ENCODE measurements around the gene TMA7.
"Not testable (repeated sequence)": the region's sequence is repeated elsewhere in the genome, so short reads cannot be mapped to it uniquely, and the experiment has no call there.

TMA7 gene

DNA sequence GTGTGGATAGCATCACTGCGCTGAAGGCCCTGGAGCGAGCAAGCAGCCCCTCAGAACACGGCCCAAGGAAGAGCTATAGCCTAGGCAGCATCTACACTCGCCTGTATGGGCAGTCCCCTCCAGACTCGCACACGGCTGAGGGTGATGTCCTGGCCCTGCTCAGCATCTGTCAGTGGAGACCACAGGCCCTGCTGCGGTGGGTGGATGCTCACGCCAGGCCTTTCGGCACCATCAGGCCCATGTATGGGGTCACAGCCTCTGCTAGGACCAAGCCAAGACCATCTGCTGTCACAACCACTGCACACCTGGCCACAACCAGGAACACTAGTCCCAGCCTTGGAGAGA lies 27.0 kb downstream of the TMA7 start:
- no peak for DNase-seq (ENCODE audit: low read depth in 2 of 2, low spot score in 1 of 2)

- DNase-seq (ENCODE audit: low read depth in 2 of 2, low spot score in 1 of 2): no peak
Measured at GRCh38 chr3:48467473-48468267, 27.6 kb downstream of the TMA7 start.

- DNase-seq (ENCODE audit: low read depth in 2 of 2, low spot score in 1 of 2): no peak
Measured at GRCh38 chr3:48468329-48468731, 28.3 kb downstream of the TMA7 start.

GRCh38 chr3:48469046-48469915 lies 29.2 kb downstream of the TMA7 start:
- DNase-seq (ENCODE audit: low read depth in 2 of 2, low spot score in 1 of 2): no peak

GRCh38 chr3:48470286-48470685 lies 30.2 kb downstream of the TMA7 start:
- no peak for DNase-seq (ENCODE audit: low read depth in 2 of 2, low spot score in 1 of 2)

DNA sequence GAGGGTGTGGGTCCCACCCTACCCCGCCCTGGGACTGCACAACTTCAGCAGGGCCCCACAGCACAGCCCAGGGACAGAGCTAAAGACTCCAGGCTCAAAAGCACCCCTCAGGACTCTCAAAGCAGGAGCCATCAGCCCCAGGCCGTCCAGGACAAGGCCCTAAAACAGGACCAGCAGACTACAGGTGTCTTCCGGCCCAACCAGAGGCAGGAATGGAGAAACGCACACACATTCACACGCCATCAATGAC lies 32.5 kb downstream of the TMA7 start:
- no peak for DNase-seq (ENCODE audit: low read depth in 2 of 2, low spot score in 1 of 2)

GRCh38 chr3:48472923-48473616 lies 33.0 kb downstream of the TMA7 start:
- peak; percentile 79 to 89 for DNase-seq (ENCODE audit: low read depth in 2 of 2, low spot score in 1 of 2)

DNA sequence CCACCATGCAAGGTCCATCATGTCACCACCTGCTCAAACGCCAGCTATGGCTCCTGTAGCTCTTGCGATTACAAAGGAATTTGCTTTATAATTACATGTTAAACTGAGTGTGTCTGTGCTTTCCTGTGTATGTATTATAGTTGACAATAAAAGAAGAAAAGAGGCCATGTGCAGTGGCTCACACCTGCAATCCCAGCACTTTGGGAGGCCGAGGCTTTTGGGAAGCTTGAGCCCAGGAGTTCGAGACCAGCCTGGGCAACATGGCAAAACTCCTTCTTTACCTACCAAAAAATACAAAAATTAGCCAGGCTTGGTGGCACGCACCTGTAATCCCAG lies 33.5 kb downstream of the TMA7 start:
- no peak for DNase-seq (ENCODE audit: low read depth in 2 of 2, low spot score in 1 of 2)

GRCh38 chr3:48474031-48474430 lies 34.0 kb downstream of the TMA7 start:
- DNase-seq (ENCODE audit: low read depth in 2 of 2, low spot score in 1 of 2): not testable (repeated sequence)

DNA sequence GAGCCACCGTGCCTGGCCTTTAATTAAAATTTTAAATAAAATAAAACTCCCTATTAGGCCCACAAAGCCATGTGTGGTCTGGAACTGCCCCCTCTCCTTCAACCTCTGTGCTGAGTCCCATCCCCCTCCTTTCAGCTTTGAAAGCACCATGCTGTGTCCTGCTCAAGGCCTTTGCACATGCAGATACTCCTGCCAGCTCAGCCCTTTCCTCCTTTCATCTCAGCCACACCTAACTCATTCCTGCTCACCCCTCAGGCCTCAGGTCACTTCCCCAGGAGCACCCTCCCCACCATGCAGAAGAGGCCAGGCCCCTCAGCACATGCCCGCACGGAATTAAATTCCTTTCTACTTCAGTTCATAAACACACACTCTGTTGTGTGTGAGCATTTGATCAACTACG lies 34.6 kb downstream of the TMA7 start:
- DNase-seq (ENCODE audit: low read depth in 2 of 2, low spot score in 1 of 2): no peak

- no peak for DNase-seq (ENCODE audit: low read depth in 2 of 2, low spot score in 1 of 2)
Measured at GRCh38 chr3:48475188-48475587, 35.1 kb downstream of the TMA7 start.

GRCh38 chr3:48476426-48477053 lies 36.5 kb downstream of the TMA7 start:
- no peak for DNase-seq (ENCODE audit: low read depth in 2 of 2, low spot score in 1 of 2)

- no peak for DNase-seq (ENCODE audit: low read depth in 2 of 2, low spot score in 1 of 2)
Measured at GRCh38 chr3:48477959-48478520, 38.0 kb downstream of the TMA7 start.

GRCh38 chr3:48478626-48479555 lies 38.8 kb downstream of the TMA7 start:
- peak in 1 of 2 donors; percentile 41 for DNase-seq (ENCODE audit: low read depth in 2 of 2, low spot score in 1 of 2)

DNA sequence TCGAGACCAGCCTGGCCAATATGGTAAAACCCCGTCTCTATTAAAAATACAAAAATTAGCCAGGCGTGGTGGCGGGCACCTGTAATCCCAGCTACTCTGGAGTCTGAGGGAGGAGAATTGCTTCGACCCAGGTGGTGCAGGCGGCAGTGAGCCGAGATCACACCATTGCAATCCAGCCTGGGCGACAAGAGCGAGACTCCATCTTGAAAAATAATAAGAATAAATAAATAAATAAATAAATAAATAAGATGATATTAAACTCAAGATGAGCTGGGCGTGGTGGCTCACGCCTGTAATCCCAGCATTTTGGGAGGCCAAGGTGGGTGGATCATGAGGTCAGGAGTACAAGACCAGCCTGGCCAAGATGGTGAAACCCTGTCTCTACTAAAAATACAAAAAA lies 40.8 kb downstream of the TMA7 start:
- DNase-seq (ENCODE audit: low read depth in 2 of 2, low spot score in 1 of 2): not testable (repeated sequence)

DNA sequence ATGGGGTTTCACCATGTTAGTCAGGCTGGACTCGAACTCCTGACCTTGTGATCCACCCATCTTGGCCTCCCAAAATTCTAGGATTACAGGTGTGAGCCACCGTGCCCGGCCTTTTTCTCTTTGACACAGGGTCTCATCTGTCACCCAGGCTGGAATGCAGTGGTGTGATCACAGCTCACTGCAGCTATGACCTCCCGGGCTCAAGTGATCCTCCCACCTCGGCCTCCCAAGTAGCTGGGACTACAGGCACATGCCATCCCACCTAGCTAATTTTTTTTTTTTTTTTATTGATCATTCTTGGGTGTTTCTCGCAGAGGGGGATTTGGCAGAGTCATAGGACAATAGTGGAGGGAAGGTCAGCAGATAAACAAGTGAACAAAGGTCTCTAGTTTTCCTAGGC lies 42.8 kb downstream of the TMA7 start:
- DNase-seq (ENCODE audit: low read depth in 2 of 2, low spot score in 1 of 2): not testable (repeated sequence)

DNA sequence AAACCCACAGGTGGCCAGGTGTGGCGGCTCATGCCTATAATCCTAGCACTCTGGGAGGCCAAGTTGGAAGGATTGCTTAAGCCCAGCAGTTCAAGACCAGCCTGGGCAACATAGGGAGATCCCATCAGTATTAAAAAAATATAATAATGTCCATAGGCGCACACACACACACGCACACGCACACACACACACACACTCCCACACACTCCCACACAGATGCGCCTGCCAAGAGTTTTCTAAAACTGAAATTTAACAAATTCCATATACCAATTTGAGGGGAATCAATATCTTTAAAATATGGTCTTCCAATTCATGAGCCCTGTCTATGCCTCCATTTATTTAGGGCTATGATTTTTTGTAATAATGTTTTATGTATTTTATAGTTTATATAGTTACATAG lies 46.9 kb downstream of the TMA7 start:
- no peak for DNase-seq (ENCODE audit: low read depth in 2 of 2, low spot score in 1 of 2)

DNA sequence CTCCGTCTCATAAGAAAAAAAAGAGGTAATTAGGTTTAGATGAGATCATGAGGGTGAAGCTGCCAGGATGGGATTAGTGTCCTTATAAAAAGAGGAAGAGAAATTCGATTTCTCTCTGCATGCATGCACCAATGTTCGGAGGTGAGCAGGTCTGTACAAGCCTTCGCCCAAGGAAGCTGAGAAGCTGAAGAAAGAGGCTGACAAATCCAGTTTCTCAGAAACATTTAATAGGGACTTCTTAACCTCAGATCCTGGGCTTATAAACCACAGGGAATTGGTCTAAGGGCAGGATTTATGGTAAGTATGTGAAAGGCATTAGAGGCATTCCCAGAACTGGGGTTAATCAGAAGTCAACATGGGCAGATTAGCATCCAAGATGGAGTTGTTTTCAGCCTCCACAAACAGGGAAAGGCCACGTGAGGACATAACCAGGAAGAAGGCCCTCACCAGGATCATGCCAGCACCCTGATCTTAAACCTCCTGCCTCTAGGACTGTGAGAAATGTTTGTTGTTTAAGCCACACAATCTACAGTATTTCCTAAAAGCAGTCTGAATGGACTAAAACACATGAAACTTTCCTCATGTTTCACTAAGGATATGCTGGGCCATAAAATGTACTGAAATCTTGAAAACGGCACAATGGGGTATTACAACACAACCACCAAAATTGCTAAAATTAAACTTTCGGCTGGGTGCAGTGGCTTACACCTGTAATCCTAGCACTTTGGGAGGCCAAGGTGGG lies 52.6 kb downstream of the TMA7 start:
- DNase-seq (ENCODE audit: low read depth in 2 of 2, low spot score in 1 of 2): no peak

DNA sequence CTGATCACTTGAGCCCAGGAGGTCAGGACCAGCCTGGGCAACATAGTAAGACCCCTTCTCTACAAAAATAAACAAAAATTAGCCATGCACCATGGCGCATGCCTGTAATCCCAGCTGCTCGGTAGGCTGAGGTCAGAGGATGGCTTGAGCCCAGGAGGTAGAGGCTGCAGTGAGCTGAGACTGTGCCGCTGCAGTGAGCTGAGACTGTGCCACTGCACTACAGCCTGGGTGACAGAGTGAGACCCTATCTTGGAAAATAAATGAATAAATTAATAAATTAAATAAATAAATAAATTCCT lies 53.1 kb downstream of the TMA7 start:
- DNase-seq (ENCODE audit: low read depth in 2 of 2, low spot score in 1 of 2): no peak
